Coronary artery (tissue), 2 donors: ENCODE results near the gene STAT5B.

Experiments
- DNase-seq: peaks from one replicate; pipeline ENCODE4 v3.0.0-alpha.2; 2017; ENCODE audit warnings: low spot score
- H3K27ac ChIP-seq, 2 donors: fragments of 200-600 bp; sonication (generic); one replicate each; pipeline ENCODE4 v1.5.1; 2016 to 2019
- H3K4me3 ChIP-seq: fragments of 200-600 bp; sonication (generic); 2 replicates; pipeline ENCODE4 v1.5.1; 2016; ENCODE audit warnings: mild to moderate bottlenecking, moderate library complexity
- TF ChIP-seq, protein P1 (sequence below): fragments of 200-600 bp; sonication (generic); IDR thresholded peaks from one replicate; pipeline ENCODE4 v1.5.1; 2019; ENCODE audit warnings: antibody characterized with exemption

Gene STAT5B

DNA sequence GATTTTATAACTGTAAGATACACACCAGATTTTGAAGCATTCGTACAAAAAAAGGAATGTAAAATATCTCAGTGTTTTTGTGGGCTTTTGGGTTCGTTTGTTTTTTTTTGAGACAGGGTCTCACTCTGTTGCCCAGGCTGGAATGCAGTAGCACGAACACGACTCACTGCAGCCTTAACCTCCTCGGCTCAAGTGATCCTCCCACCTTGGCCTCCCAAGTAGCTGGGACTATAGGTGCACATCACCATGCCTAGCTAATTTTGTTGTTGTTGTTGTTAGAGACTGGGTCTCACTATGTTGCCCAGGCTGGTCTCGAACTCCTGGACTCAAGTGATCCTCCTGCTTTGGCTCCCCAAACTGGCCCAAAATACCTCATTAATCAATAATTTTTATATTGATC is 15.9 kb downstream of the STAT5B start:
- TF ChIP-seq, protein P1, sequence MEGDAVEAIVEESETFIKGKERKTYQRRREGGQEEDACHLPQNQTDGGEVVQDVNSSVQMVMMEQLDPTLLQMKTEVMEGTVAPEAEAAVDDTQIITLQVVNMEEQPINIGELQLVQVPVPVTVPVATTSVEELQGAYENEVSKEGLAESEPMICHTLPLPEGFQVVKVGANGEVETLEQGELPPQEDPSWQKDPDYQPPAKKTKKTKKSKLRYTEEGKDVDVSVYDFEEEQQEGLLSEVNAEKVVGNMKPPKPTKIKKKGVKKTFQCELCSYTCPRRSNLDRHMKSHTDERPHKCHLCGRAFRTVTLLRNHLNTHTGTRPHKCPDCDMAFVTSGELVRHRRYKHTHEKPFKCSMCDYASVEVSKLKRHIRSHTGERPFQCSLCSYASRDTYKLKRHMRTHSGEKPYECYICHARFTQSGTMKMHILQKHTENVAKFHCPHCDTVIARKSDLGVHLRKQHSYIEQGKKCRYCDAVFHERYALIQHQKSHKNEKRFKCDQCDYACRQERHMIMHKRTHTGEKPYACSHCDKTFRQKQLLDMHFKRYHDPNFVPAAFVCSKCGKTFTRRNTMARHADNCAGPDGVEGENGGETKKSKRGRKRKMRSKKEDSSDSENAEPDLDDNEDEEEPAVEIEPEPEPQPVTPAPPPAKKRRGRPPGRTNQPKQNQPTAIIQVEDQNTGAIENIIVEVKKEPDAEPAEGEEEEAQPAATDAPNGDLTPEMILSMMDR = no peak
- DNase-seq = no peak
- Histone ChIP-seq H3K27ac (no peak overlapping the region), H3K4me3 (no peak overlapping the region)

DNA sequence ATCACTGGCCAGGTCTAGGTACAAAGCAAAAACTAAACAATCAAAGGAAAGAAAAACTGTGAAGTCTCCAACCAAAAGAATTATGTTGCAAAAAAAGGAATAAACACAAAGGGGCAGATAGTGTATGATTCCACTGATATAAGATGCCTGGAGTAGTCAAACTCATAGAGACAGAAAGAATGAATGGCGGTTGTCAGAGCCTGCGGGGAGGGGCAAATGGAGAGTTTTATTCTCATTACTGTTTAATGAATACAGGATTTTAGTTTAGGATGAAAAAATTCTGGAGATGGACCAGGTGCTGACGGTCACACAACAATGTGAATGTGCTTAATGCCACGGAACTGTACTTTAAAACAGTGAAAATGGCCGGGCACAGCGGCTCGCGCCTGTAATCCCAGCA is 20.7 kb downstream of the STAT5B start:
- TF ChIP-seq, protein P1 = no peak
- DNase-seq = no peak
- no peak overlapping the region for H3K27ac ChIP-seq
- H3K4me3 ChIP-seq = no peak overlapping the region

DNA sequence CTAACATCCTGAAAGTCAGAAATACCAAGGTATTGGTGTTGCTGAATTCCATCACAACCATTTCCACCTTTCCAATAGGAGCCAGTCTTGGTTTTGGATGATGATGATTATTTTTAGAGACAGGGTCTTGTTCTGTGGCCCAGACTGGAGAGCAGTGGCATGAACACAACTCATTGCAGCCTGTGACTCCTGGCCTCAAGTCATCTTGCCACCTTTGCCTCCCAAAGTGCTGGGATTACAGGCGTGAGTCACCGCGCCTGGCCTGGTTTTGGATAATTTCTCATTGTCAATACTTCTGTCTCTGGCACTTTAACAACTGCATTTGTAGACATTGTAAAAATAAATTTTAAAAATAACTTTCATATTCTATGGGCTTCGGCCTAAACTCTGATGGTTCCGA is 22.6 kb downstream of the STAT5B start:
- DNase-seq = no peak
- H3K4me3 ChIP-seq = no peak overlapping the region
- TF ChIP-seq, protein P1 = no peak
- no peak overlapping the region for H3K27ac ChIP-seq

DNA sequence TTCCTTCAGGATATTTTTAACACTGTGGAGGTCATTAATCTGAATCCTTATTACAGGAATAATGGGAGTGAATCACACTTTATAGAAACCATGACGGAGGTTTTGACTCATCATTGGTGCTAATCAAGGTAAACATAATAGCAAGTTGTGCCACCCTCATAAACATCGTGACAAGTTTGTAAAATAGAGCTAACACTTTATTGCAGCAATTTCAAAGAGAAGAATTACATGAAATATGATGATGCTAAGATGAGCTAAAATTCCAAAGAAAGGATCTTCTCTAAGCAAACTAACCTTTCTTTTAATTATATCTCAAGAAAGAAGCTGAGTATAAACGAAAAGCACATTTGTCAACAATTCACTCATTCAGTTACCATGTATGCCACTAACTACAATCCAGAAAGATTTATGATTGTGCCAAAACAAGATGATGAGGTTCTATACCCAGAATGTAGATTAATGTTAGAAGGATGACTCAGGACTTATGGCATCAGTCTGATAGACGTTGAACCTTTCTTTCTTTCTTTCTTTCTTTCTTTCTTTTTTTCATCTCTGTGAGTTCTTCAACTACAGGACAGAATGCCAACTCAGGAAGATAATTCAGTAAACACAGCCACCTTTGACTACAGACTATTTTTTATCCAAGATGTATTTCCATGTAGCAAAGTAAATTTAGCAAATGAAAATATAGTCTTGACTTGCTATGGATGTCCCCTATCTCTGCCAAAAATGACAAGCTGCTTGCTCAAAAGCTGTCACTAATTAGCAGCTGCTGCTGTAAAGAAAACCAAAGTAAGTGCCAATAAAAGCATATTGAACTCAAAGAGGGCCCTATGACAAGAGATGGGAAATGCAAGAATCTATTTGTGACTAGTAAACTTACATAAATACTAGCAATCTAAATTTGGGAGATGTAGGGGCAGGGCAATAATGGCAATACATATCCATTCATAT is 23.3 kb downstream of the STAT5B start:
- Histone ChIP-seq H3K4me3 (no peak overlapping the region), H3K27ac (no peak overlapping the region)
- TF ChIP-seq, protein P1 = no peak
- DNase-seq = no peak

DNA sequence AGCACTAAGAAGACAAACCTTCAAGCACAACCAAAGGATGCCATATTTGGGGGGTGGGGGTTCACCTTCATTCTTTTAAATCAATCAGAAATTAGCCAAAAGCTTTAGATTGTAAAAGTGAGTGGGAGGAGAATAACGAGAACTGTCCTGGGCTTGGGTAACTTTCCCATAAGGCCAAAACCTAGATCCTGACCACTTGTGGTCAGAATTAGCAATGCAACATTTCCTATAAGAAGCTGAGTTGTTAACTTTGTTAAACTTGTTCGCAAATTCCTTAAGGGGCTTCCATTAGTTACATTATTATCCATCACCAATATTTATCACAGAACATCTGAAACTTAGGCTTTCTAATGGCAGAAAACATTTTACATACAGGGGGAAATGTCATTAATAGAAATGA is 25.1 kb downstream of the STAT5B start:
- DNase-seq = no peak
- Histone ChIP-seq H3K27ac (no peak overlapping the region), H3K4me3 (no peak overlapping the region)
- TF ChIP-seq, protein P1 = no peak

DNA sequence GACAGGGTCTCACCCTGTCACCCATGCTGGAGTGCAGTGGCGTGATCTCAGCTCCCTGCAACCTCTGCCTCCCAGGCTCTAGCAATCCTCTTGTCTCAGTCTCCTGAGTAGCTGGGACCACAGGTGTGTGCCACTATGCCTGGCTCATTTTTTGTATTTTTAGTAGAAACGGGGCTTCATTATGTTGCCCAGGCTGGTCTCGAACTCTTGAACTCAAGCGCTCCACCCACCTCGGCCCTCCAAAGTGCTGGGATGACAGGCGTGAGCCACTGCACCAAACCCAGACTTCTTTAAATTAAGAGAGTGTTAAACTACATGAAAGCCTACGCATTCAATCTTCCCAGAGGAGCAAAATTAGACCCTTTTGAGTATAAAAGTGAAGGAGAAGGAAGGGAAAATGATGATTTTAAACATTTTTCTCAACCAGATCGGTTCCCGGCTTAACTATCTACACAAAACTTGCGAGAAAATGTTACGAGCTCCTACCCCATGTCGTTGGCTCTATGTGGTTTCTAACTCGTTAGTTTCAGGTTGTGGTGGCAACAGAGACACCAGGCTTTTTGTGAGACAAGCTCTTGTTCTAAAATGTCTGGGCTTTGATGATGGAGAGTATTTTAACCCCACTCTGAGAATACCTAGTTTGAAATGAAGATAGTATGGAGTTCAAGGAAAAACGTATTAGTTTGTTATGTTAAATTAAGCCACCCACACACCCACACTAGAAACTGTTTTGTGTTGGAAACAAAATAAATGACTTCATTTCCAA is 26.3 kb downstream of the STAT5B start:
- TF ChIP-seq, protein P1 = no peak
- DNase-seq = no peak
- H3K27ac ChIP-seq = peak overlapping the region in 1 of 2 donors; percentile 82
- H3K4me3 ChIP-seq = no peak overlapping the region
